ENCODE measurements around the gene GHRHR. TPM values are rescaled to one million over a fixed set of nuclear protein-coding genes. Genes with fewer than 3 reads are reported as not detected.

Gene GHRHR
- total RNA-seq, 1 donor from 2014 or later, result not detected

- Mint-ChIP-seq H3K27me3 (peaks cover 5% of the 10 kb centered on the region), H3K9me3 (peaks cover 4% of the 10 kb centered on the region), H3K36me3 (no peaks in the 10 kb centered on the region), H3K4me1 (ENCODE audit: unreplicated experiment) (no peaks in the 10 kb centered on the region), H3K27ac (no peak overlapping the region), H3K4me3 (no peak overlapping the region)
- no peak for DNase-seq (ENCODE audit: extremely low spot score, unreplicated experiment)
- TF ChIP-seq CTCF (conservative IDR thresholded peaks at IDR 0.05), result no peak
Measured at GRCh38 chr7:30954914-30955313, 8.8 kb upstream of the GHRHR start.

GRCh38 chr7:30956704-30957103 lies 7.0 kb upstream of the GHRHR start:
- H3K27ac Mint-ChIP-seq, result no peak overlapping the region

GRCh38 chr7:30965372-30965771 lies 1.6 kb downstream of the GHRHR start:
- TF ChIP-seq CTCF (conservative IDR thresholded peaks at IDR 0.05), result no peak
- Mint-ChIP-seq H3K36me3 (no peaks in the 10 kb centered on the region), H3K27ac (no peak overlapping the region), H3K4me1 (ENCODE audit: unreplicated experiment) (no peaks in the 10 kb centered on the region), H3K27me3 (peaks cover 36% of the 10 kb centered on the region), H3K4me3 (no peak overlapping the region), H3K9me3 (no peaks in the 10 kb centered on the region)
- no peak for DNase-seq (ENCODE audit: extremely low spot score, unreplicated experiment)

More at GRCh38 chr7:30956704-30957103, 7.0 kb upstream of the GHRHR start:
- Mint-ChIP-seq H3K4me1 (ENCODE audit: unreplicated experiment) (no peaks in the 10 kb centered on the region), H3K27me3 (peaks cover 5% of the 10 kb centered on the region), H3K4me3 (no peak overlapping the region), H3K9me3 (no peaks in the 10 kb centered on the region), H3K36me3 (no peaks in the 10 kb centered on the region)
- DNase-seq (ENCODE audit: extremely low spot score, unreplicated experiment), result no peak
- no peak for TF ChIP-seq CTCF (conservative IDR thresholded peaks at IDR 0.05)

- peaks cover 39% of the 10 kb centered on the region for H3K27me3 Mint-ChIP-seq
- no peak for DNase-seq (ENCODE audit: extremely low spot score, unreplicated experiment)
Measured at GRCh38 chr7:30965883-30966282, 2.1 kb downstream of the GHRHR start.

GRCh38 chr7:30968294-30968693 lies 4.5 kb downstream of the GHRHR start:
- Mint-ChIP-seq H3K27ac (no peak overlapping the region), H3K4me1 (ENCODE audit: unreplicated experiment) (no peaks in the 10 kb centered on the region), H3K27me3 (peaks cover 58% of the 10 kb centered on the region), H3K36me3 (no peaks in the 10 kb centered on the region), H3K4me3 (no peak overlapping the region), H3K9me3 (no peaks in the 10 kb centered on the region)
- DNase-seq (ENCODE audit: extremely low spot score, unreplicated experiment), result no peak
- no peak for TF ChIP-seq CTCF (conservative IDR thresholded peaks at IDR 0.05)

More at GRCh38 chr7:30965883-30966282, 2.1 kb downstream of the GHRHR start:
- TF ChIP-seq CTCF (conservative IDR thresholded peaks at IDR 0.05), result no peak
- Mint-ChIP-seq H3K36me3 (no peaks in the 10 kb centered on the region), H3K9me3 (no peaks in the 10 kb centered on the region), H3K27ac (no peak overlapping the region), H3K4me3 (no peak overlapping the region), H3K4me1 (ENCODE audit: unreplicated experiment) (no peaks in the 10 kb centered on the region)
